GM19240 (cell line): ENCODE results near the gene ARHGAP23.
"Not testable (repeated sequence)": the region's sequence is repeated elsewhere in the genome, so short reads cannot be mapped to it uniquely, and the experiment has no call there.

Experiments
- DNase-seq: peaks from one replicate; pipeline ENCODE4 v3.0.0; 2011; ENCODE audit warnings: low spot score; ENCODE audit not compliant: insufficient read length

Gene ARHGAP23

GRCh38 chr17:38420518-38420917, 7.7 kb upstream of the ARHGAP23 start:
- DNase-seq: no peak

DNA sequence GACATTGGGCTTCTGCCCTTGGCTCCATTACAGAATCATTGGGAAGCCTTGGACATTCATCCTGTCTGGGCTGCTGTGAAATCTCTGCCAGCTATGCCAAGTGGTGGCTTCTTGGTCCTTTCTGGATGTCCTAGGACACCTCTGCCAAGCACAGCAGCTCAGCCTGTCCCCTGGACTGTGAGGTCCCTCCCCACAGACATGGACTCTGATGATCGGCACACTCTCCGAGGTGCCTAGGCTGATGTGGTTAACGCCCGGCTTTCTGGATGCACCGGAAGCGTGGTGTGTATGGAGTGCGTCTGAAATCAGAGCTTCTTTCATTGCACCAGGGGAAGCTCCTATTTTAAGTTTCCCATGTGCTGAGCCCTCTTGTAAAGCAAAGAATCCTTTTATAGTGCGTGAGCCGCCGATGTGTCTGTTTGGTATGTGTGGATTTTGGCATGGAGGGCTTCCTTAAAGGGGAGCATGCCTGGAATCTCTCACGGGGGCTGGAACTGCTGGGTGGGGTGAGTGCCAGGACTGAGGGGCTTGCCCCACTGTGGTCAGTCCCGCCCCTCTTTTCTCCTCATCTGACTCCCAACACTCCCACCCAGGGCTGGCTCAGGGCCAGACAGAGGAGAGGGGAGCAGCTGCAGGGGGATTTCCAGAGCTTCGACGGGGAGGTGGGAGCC, 7.0 kb upstream of the ARHGAP23 start:
- no peak for DNase-seq

DNA sequence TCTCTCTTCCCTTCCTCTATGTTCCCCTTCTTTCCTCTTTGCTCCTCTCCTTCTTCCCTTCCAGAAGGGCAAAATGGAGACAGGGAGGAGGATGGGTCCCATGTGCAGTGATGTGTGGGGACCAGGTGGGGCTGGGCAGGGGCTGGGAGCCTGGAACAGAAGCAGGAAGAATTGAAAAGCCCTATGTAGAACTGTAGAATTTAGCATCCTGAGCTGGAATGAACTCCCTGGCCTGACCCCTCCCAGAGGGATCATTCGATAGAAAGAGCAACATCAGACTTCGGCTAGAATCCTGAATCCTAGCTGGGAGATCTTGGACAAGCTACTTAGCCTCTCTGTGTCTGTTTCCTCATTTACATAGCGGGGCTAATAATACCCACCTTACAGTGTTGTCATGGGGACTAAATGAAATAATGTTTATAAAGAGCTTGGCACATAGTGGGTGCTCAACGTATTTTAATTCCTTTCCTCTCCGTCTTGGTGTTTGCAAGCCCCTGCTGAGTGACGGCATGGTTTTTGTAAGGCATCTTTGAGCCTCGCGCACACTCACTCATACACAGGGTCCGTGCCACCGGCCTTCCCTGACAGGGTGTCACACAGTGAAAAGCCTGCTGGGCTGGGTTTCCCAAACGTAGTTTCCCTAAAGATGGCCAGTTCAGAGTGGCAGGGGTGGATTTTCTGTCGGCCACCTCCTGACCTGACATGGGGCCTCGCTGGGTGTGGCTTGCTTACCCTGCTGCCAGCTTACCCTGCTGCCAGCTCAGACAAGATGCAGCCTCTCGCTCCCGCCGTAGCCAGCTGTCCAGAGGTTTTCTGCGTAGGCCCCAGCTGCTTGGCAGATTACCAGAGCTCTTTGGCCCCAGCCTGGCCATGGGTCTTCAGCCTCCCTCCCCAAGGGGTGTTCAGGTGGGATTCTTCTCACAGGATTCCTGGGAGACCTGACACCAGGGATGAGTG, 6.1 kb upstream of the ARHGAP23 start:
- DNase-seq: no peak

- no peak for DNase-seq
Observed at GRCh38 chr17:38424297-38424972, 3.8 kb upstream of the ARHGAP23 start.

DNA sequence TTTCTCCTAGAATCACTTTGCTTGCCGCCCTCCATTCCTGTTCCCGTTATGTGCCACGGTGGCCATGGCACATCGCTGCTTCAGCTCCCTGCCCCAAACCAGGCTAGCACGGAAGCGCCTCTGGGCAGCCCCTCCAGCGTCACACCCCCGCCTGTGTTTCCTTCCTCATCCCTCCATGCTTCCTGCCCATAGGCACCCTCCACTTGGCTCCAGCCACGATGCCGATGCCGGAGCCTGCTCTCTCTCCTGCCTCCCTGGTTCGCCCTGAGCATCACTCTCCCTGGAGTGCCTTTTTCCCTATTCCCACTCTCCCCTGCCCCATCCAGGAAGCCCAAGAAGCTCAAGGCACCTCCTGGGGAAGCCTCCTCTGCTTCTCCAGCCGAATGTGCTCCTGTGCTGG, 3.2 kb upstream of the ARHGAP23 start:
- DNase-seq: no peak

- no peak for DNase-seq
Observed at GRCh38 chr17:38425744-38426143, 2.5 kb upstream of the ARHGAP23 start.

- no peak for DNase-seq
Observed at GRCh38 chr17:38426441-38426840, 1.8 kb upstream of the ARHGAP23 start.

DNA sequence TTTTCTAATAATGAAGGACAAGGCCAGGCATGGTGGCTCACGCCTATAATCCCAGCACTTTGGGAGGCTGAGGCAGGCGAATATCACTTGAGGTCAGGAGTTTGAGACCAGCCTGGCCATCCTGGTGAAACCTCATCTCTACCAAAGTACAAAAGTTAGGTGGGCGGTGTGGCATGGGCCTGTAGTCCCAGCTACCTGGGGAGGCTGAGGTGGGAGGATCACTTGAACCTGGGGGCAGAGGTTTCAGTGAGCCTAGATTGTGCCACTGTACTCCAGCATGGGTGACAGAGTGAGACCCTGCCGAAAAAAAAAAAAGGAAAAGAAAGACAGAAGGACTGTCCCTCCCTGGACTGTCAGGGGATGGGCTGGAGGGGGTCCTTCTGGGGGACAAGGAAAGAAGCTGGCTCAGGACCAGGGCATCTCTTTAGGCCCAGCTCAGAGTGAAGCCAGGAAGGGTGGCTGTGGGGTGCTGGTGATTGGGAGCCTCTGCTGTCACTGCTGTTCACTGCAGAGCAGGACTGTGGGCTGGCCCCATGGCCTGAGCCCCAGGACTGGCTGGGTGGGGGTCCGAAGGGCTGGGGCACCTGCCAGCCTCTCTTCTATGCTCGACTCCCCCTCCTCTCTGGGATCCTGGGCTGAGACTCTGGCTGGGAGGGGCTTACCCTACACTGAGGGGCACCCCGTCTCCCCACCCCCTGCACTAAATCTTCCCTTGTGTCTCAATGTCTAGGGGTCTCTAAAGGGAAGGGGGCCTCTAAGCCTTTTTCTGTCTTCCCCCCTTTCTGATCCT, 909 bp upstream of the ARHGAP23 start:
- DNase-seq: no peak

GRCh38 chr17:38428643-38429371, 543 bp downstream of the ARHGAP23 start:
- no peak for DNase-seq

DNA sequence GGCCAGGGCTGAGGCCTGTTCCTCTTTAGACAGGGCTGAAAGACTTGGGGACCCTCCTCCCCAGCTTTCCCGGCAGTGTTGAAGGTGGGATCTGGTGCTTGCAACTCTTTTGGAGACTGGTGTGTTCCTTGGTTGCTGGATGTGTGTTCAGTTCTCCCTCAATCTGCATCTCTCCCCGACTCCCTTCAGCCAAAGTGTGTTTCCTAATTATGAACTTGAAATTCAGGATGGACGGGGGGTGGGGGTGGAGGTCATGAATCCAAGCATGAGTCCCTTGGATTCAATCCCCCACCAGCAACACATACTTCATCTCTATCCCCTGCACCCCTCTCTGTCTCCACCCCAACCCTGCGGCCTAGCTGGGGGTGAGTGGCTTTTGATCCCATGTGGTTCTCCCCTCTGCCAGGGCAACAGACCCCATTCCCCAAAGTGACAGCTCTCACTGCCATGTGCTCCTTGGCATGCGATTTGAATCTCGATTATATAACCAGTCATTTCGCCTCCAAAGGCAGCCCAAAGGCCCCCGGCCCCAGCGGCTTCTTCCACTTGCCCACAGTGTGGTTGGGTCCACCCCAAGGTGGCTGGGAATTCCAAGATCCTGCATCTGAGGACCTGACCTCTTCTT, 1.3 kb downstream of the ARHGAP23 start:
- no peak for DNase-seq

- no peak for DNase-seq
Observed at GRCh38 chr17:38430316-38430715, 2.1 kb downstream of the ARHGAP23 start.

DNA sequence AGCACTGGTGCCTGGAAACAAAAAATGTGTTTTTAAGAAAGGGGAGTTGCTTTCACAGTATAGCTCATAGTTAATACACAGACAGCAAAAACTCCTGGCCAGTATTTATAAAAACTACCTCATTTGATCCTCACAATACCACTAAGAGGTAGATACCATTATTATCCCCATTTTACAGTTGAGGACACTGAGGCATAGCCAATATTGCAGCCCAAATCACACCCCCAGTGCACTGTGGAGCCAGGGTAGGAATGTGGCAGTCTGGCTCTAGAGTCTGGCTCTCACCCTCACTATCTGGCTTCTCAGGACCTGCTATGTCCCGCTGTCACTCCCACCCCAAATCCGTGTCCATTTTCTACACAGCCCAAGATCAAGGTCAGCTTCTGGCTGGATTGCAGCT, 2.6 kb downstream of the ARHGAP23 start:
- DNase-seq: no peak

GRCh38 chr17:38431346-38432145, 3.3 kb downstream of the ARHGAP23 start:
- no peak for DNase-seq

DNA sequence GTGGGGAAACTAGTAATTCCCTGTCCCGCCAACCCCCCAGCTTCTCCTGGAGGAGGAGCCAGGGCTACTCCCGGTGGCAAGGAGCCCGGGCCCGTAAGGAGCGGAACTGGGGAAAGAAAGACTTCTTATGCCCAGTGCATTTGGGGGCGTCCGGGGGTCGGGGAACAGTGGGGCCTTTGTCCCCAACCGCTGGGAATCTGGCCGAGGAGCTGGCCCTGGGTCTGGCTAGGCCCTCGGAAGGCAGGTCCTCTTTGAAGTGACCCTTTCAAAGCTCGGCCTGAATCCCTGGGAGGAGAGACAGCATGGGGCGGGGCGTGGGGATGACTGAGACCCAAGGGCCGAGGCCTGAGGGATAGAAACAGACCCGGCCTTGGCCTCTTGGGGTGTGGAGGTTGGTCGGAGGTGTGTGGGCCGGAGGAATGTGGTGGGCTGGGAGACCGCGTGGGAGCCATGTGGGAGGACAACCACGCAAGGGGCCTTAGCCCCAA, 6.0 kb downstream of the ARHGAP23 start:
- DNase-seq: no peak

DNA sequence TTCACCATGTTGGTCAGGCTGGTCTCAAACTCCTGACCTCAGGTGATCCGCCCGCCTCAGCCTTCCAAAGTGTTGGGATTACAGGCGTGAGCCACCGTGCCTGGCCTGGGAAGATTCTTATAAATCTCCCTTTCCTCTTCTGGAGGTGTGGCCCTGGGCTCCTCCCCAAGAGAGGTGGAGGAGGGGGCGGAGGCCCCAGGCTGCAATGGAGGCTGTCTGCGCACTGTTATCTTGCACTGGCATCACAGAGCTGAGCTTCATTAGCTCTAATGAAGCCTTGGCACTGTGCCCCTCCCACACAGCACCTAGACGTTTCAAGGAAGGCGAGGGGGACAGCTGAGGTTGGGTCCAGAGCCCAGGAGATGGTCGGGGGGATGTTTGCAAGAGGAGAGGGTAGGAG, 7.5 kb downstream of the ARHGAP23 start:
- DNase-seq: no peak

DNA sequence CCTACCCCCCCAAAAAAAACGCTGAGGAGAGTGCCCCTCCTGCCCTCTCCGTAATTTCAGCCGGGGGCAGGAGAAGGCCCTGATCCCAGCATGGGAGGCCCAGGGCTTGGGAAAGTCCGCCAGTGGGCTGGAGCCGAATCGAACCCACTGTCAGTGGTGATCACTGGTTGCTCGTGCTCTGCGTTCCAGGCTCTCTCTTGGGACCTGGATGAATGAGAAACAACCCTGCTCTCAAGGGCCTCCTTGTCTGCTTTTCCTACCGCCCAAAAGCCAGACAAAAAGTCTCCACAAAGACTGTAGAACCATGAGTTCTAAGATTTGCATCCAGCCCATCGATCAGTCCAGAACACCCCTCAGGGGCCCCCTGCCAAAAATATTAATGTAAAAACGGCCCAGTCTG, 8.1 kb downstream of the ARHGAP23 start:
- no peak for DNase-seq

DNA sequence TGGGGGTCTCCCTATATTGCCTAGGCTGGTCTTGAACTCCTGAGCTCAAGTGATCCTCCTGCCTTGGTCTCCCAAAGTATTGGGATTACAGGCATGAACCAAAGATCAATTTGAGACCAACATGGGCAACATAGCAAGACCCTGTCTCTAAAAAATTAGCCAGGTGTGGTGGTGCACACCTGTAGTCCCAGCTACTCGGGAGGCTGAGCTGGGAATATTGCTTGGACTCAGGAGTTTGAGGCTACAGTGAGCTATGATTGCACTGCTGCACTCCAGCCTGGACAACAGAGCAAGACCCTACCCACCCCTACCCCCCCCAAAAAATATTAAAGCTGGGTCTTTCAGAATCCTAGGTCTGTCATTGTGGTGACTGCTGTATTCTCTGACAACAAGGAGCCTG, 9.0 kb downstream of the ARHGAP23 start:
- not testable (repeated sequence) for DNase-seq

DNA sequence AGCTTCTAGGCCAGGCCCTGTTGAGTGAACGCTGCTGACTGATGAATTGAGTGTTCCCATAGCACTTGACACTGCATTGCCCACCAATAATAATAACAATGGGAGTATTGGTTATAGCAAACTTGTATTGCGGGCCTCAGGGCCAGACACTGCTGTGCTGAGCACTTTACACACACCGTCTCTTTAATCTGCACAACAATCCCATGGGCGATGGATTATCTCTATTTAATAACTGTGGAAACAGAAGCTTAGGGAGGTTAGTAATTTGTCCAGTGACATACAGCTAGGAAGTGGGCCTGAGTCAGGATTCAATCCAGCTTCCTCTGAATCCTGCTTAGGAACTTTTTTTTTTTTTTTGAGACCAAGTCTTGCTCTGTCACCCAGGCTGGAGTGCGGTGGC, 11.2 kb downstream of the ARHGAP23 start:
- DNase-seq: no peak
